ENCODE measurements around the gene BUB1B. TPM values are rescaled to one million over a fixed set of nuclear protein-coding genes. Genes with fewer than 3 reads are reported as not detected.

BUB1B gene
- total RNA-seq, 1 donor from 2014 or later: 11.9 TPM

DNA sequence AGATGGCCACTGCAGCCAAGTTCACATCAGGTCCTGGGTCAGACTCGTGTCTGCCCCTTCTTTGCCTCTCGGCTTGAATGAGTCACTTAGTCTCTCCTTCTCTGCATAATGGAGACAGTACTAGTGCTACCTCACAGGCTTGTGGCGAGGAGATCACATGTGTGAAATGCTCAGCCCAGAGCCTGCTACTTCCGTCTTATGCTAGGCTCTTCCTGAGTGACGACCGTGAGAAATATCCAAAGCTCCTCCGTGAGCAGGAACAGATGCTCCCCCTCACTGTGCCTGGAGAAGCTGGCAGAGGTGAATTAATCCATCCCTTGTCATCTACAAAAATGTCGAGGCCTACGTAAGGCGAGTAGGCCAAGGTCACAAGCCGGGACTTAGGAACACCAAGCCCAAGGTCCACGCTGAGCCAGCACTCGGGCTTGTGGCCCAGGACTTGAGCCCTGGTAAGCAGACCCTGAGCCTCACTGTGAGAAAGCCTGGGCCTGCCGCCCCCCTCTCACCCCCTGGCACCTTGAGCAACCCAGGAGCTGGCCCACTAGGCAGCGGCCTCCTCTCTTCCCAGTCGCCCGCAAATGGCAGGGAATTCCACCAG, 95.9 kb downstream of the BUB1B start:
- DNase-seq (ENCODE audit: low spot score): no peak
- TF ChIP-seq, protein P1, sequence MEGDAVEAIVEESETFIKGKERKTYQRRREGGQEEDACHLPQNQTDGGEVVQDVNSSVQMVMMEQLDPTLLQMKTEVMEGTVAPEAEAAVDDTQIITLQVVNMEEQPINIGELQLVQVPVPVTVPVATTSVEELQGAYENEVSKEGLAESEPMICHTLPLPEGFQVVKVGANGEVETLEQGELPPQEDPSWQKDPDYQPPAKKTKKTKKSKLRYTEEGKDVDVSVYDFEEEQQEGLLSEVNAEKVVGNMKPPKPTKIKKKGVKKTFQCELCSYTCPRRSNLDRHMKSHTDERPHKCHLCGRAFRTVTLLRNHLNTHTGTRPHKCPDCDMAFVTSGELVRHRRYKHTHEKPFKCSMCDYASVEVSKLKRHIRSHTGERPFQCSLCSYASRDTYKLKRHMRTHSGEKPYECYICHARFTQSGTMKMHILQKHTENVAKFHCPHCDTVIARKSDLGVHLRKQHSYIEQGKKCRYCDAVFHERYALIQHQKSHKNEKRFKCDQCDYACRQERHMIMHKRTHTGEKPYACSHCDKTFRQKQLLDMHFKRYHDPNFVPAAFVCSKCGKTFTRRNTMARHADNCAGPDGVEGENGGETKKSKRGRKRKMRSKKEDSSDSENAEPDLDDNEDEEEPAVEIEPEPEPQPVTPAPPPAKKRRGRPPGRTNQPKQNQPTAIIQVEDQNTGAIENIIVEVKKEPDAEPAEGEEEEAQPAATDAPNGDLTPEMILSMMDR (IDR thresholded peaks at IDR 0.05; ENCODE audit: unreplicated experiment): no peak
- H3K27me3 Mint-ChIP-seq (ENCODE audit: unreplicated experiment): peaks cover 17% of the 10 kb centered on the region
- peaks cover 6% of the 10 kb centered on the region for H3K36me3 Mint-ChIP-seq (ENCODE audit: low read depth, unreplicated experiment)
- H3K9me3 Mint-ChIP-seq (ENCODE audit: unreplicated experiment): no peaks in the 10 kb centered on the region
- H3K27ac Mint-ChIP-seq (ENCODE audit: unreplicated experiment): no peak overlapping the region
- peaks cover 9% of the 10 kb centered on the region for H3K4me1 Mint-ChIP-seq (ENCODE audit: unreplicated experiment)
- no peak overlapping the region for H3K4me3 Mint-ChIP-seq (ENCODE audit: unreplicated experiment)

DNA sequence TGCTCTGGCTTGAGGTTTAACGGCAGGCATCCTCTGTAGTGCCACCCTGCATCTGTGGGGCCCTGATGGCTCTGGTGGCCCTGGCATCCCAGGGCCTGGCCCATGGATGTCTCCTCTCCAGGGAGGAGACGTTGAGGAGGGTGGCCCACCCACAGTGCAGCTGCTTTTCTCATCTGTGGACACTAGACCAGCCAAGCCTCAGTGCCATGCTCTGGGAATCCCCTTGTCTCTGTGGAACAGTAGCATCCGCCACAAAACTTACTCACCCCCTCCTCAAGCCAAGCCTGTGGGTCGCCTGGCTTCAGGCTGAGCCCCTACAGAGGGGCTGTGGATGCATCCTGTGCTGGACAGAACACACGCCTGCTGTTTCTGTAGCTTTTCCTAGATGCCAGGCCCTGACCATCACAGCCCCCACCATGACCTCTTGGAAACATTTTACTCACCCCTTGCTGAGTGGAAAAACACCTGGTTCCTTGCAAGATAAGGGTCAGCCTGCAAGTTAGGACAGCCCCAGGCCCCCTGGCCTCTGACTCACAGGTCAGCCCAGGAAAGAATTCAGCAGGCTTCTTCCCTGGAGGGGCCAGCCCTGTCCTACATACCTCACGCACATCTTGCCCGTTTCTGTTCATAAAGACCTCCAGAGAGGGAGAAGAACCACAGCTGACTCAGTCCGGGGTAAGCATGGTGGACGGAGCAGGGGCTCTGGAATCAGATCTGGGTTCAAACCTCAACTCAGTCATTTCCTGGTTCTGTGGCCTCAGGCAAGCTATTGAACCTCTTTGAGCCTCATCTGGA, 97.0 kb downstream of the BUB1B start:
- H3K9me3 Mint-ChIP-seq (ENCODE audit: unreplicated experiment): no peaks in the 10 kb centered on the region
- H3K27ac Mint-ChIP-seq (ENCODE audit: unreplicated experiment): no peak overlapping the region
- H3K36me3 Mint-ChIP-seq (ENCODE audit: low read depth, unreplicated experiment): peaks cover 6% of the 10 kb centered on the region
- TF ChIP-seq, protein P1 (IDR thresholded peaks at IDR 0.05; ENCODE audit: unreplicated experiment): no peak
- no peak for DNase-seq (ENCODE audit: low spot score)
- H3K27me3 Mint-ChIP-seq (ENCODE audit: unreplicated experiment): peaks cover 15% of the 10 kb centered on the region
- peaks cover 9% of the 10 kb centered on the region for H3K4me1 Mint-ChIP-seq (ENCODE audit: unreplicated experiment)
- no peak overlapping the region for H3K4me3 Mint-ChIP-seq (ENCODE audit: unreplicated experiment)

DNA sequence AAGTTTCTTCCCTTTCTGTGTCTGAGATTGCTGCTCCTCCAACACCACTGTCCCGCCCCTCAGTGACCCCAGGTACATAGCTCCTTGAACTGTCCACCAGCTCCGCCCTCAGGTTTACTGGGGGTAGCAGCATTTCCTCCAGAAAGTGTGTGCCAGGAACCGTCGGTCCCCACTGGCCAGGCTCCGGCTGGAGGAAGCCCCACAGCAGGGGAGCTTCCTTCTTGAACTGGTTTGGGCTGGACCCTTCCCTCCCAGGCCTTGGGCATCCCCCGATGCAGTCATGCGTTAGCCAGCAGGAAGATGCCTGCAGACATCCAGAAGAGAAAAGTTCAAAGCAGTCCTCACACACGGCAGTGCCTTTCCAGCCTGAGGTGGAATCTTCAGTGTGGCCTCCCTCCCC, 97.7 kb downstream of the BUB1B start:
- Mint-ChIP-seq H3K27me3 (ENCODE audit: unreplicated experiment) (peaks cover 15% of the 10 kb centered on the region), H3K27ac (ENCODE audit: unreplicated experiment) (no peak overlapping the region), H3K4me3 (ENCODE audit: unreplicated experiment) (no peak overlapping the region), H3K36me3 (ENCODE audit: low read depth, unreplicated experiment) (peaks cover 6% of the 10 kb centered on the region), H3K4me1 (ENCODE audit: unreplicated experiment) (peaks cover 9% of the 10 kb centered on the region), H3K9me3 (ENCODE audit: unreplicated experiment) (no peaks in the 10 kb centered on the region)
- DNase-seq (ENCODE audit: low spot score): no peak
- TF ChIP-seq, protein P1 (IDR thresholded peaks at IDR 0.05; ENCODE audit: unreplicated experiment): no peak

DNA sequence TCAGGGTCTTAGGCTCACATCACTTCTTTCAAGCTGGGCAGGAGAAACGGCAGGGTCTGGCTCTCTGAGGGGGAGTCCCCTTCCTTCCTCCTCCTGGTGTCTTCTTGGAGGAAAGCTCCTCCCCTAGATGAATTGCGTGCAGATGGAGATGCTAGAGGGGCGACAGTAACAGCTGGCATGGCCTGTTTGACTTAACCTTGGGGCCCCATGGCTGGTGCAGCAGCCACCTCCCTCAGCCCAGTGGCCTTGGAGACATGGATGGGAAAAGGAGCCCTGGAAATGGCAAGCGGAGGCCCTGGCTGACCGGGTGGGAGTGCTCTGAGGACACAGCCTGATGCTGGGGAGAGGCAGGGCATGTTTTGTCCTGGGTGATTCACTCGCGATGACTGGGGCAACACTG, 98.2 kb downstream of the BUB1B start:
- TF ChIP-seq, protein P1 (IDR thresholded peaks at IDR 0.05; ENCODE audit: unreplicated experiment): no peak
- Mint-ChIP-seq H3K36me3 (ENCODE audit: low read depth, unreplicated experiment) (peaks cover 2% of the 10 kb centered on the region), H3K4me3 (ENCODE audit: unreplicated experiment) (no peak overlapping the region), H3K4me1 (ENCODE audit: unreplicated experiment) (peaks cover 6% of the 10 kb centered on the region), H3K27ac (ENCODE audit: unreplicated experiment) (no peak overlapping the region), H3K9me3 (ENCODE audit: unreplicated experiment) (no peaks in the 10 kb centered on the region), H3K27me3 (ENCODE audit: unreplicated experiment) (peaks cover 11% of the 10 kb centered on the region)
- no peak for DNase-seq (ENCODE audit: low spot score)

All from endothelial cell (in vitro differentiated cells).